ENCODE results near the gene C8A. TPM values are rescaled to one million over a fixed set of nuclear protein-coding genes. Genes with fewer than 3 reads are reported as not detected.

Gene C8A
- polyA plus RNA-seq, 1 donor (not counting 4 experiments of a cell fraction or from before 2014, with no cell fraction given) = not detected

DNA sequence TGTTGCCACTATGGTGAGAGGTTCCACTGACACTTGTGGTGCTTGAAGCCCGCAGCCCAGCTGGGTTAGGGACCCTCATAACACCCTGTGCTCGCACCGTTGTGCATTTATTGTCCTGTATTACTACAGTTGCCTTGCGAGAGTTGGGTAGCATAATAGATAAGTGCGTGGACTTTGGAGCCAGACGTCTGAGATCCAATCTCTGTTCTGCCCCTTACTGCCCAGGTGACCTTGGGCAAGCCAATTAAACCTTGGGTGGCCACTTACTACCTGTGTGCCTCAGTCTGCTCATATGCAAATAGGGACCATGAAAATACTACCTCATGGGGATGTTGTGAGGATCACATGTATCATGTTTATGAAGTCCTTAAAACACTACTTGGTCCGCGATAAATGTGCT is 97.9 kb downstream of the C8A start:
- Histone ChIP-seq H3K4me3 (ENCODE audit: control insufficient read depth in 2 of 3, extremely low read depth in 1 of 3, insufficient read depth in 2 of 3, low read depth in 1 of 3, low read length in 3 of 3) (no peak overlapping the region), H2AFZ (ENCODE audit: control insufficient read depth, low read length) (no peak overlapping the region), H3K9ac (ENCODE audit: control insufficient read depth, extremely low read depth, insufficient read depth, low read length) (no peak overlapping the region), H3K4me1 (ENCODE audit: control insufficient read depth, extremely low read depth, insufficient read depth, low read length) (no peaks in the 10 kb centered on the region), H3K9me1 (ENCODE audit: control insufficient read depth, extremely low read depth, insufficient read depth, low read length) (no peaks in the 10 kb centered on the region), H3K4me2 (ENCODE audit: control insufficient read depth, extremely low read depth, insufficient read depth, low read depth, low read length) (no peak overlapping the region), H3K27me3 (ENCODE audit: control insufficient read depth, extremely low read depth, insufficient read depth, low read length) (no peaks in the 10 kb centered on the region), H3K79me2 (ENCODE audit: control insufficient read depth, insufficient read depth, low read length) (no peaks in the 10 kb centered on the region), H3K36me3 (ENCODE audit: control insufficient read depth in 2 of 2, extremely low read depth in 1 of 2, insufficient read depth in 2 of 2, low read length in 2 of 2) (no peaks in the 10 kb centered on the region), H3K9me3 (ENCODE audit: control insufficient read depth, low read depth, low read length) (no peaks in the 10 kb centered on the region), H4K20me1 (ENCODE audit: control insufficient read depth, extremely low read depth, insufficient read depth, low read length) (no peaks in the 10 kb centered on the region), H3K27ac (ENCODE audit: control insufficient read depth, insufficient read depth, low read length) (no peak overlapping the region)
- dilution Hi-C loops (cut with MboI; ENCODE audit: extremely low pct_ligation_motif_present, low sequenced_read_pairs) = no loop called here
- DNase-seq (ENCODE audit: low read depth, low spot score) (no peak), FAIRE-seq (no peak)
- TF ChIP-seq CTCF (optimal IDR thresholded peaks at IDR 0.05 in 1 of 3, IDR thresholded peaks at IDR 0.05 in 1 of 3, conservative IDR thresholded peaks at IDR 0.05 in 1 of 3; ENCODE audit: extremely low read depth in 1 of 3, insufficient read depth in 2 of 3, low read length in 3 of 3) (no peak), EZH2 (IDR thresholded peaks at IDR 0.05; ENCODE audit: low read length) (no peak)

DNA sequence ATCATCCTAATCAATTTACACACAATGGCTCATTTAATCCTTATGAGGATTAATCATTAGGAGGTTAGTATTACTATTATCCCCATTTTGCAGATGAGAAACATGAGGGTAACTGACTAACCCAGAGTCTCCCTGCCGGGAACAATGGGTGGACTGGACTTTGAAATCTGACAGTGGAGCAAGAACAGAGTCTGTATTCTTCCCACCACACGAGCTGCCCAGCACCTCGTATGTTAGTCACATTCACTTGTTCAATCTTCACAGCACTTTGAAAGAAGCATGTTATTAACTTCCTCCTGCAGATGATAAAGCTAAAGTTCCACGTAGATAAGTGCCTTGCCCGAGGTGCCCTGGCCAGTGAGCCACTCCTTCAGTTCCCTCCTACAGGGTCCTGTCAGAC is 98.8 kb downstream of the C8A start:
- no peaks in the 10 kb centered on the region for H3K9me3 ChIP-seq (ENCODE audit: control insufficient read depth, low read depth, low read length)
- no peaks in the 10 kb centered on the region for H4K20me1 ChIP-seq (ENCODE audit: control insufficient read depth, extremely low read depth, insufficient read depth, low read length)
- H3K36me3 ChIP-seq (ENCODE audit: control insufficient read depth in 2 of 2, extremely low read depth in 1 of 2, insufficient read depth in 2 of 2, low read length in 2 of 2) = no peaks in the 10 kb centered on the region
- no peak overlapping the region for H3K4me3 ChIP-seq (ENCODE audit: control insufficient read depth in 2 of 3, extremely low read depth in 1 of 3, insufficient read depth in 2 of 3, low read depth in 1 of 3, low read length in 3 of 3)
- no peaks in the 10 kb centered on the region for H3K9me1 ChIP-seq (ENCODE audit: control insufficient read depth, extremely low read depth, insufficient read depth, low read length)
- H3K27me3 ChIP-seq (ENCODE audit: control insufficient read depth, extremely low read depth, insufficient read depth, low read length) = no peaks in the 10 kb centered on the region
- TF ChIP-seq EZH2 (IDR thresholded peaks at IDR 0.05; ENCODE audit: low read length) (no peak), CTCF (optimal IDR thresholded peaks at IDR 0.05 in 1 of 3, IDR thresholded peaks at IDR 0.05 in 1 of 3, conservative IDR thresholded peaks at IDR 0.05 in 1 of 3; ENCODE audit: extremely low read depth in 1 of 3, insufficient read depth in 2 of 3, low read length in 3 of 3) (no peak)
- dilution Hi-C loops (cut with MboI; ENCODE audit: extremely low pct_ligation_motif_present, low sequenced_read_pairs) = no loop called here
- DNase-seq (ENCODE audit: low read depth, low spot score) (no peak), FAIRE-seq (no peak)
- no peaks in the 10 kb centered on the region for H3K79me2 ChIP-seq (ENCODE audit: control insufficient read depth, insufficient read depth, low read length)
- H3K4me2 ChIP-seq (ENCODE audit: control insufficient read depth, extremely low read depth, insufficient read depth, low read depth, low read length) = no peak overlapping the region
- no peaks in the 10 kb centered on the region for H3K4me1 ChIP-seq (ENCODE audit: control insufficient read depth, extremely low read depth, insufficient read depth, low read length)
- H2AFZ ChIP-seq (ENCODE audit: control insufficient read depth, low read length) = no peak overlapping the region
- H3K27ac ChIP-seq (ENCODE audit: control insufficient read depth, insufficient read depth, low read length) = no peak overlapping the region
- H3K9ac ChIP-seq (ENCODE audit: control insufficient read depth, extremely low read depth, insufficient read depth, low read length) = no peak overlapping the region

Data from keratinocyte (primary cell).